ENCODE results near the gene SIX6. TPM values are rescaled to one million over a fixed set of nuclear protein-coding genes. Genes with fewer than 3 reads are reported as not detected.

SIX6 gene
- total RNA-seq, 1 experiment from 2014 or later = not detected

DNA sequence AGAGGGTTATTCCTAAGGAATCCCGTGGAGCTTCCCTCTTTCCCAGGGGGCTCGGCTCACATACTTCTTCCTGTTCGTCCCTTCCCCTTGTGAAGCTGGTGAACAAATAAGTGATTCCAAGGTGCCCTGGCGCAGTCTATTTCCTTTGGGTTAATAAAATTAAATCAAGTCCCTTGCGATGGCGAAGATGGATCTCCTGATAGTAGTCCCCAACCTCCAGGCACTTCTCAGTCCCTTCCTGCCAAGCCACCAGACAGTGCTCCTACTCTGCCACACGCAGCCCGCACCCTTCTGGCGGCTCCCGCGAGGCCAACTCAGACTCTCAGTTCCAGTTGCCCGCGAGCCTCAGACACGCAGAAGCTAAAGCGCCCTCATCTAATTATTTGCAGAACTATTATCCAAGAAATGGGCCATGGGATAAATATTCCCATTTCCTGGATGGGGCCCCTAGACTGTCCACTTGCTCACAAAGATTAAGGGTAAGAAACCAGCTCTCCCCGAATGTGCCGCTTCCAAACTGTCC is 2.4 kb upstream of the SIX6 start:
- Mint-ChIP-seq H3K4me1 (ENCODE audit: low read depth, unreplicated experiment) (no peaks in the 10 kb centered on the region), H3K4me3 (ENCODE audit: low read depth, unreplicated experiment) (no peak overlapping the region), H3K36me3 (ENCODE audit: insufficient read depth, unreplicated experiment) (no peaks in the 10 kb centered on the region), H3K9me3 (ENCODE audit: low read depth, unreplicated experiment) (no peaks in the 10 kb centered on the region), H3K27me3 (ENCODE audit: unreplicated experiment) (peaks cover 31% of the 10 kb centered on the region), H3K27ac (ENCODE audit: unreplicated experiment) (no peak overlapping the region)
- DNase-seq = no peak
- CTCF ChIA-PET = no interaction called here
- intact Hi-C loops (cut with micrococcal nuclease; ENCODE audit: unreplicated experiment) = no loop called here
- no TSS peak for BruUV-seq (replicated peaks)
- TF ChIP-seq CTCF (IDR thresholded peaks at IDR 0.05; ENCODE audit: unreplicated experiment) = no peak

GRCh38 chr14:60506985-60507829 is 1.7 kb upstream of the SIX6 start:
- BruUV-seq (replicated peaks) = no TSS peak
- H3K27me3 Mint-ChIP-seq (ENCODE audit: unreplicated experiment) = peaks cover 31% of the 10 kb centered on the region
- CTCF ChIA-PET = no interaction called here
- no peak overlapping the region for H3K27ac Mint-ChIP-seq (ENCODE audit: unreplicated experiment)
- DNase-seq = no peak
- intact Hi-C loops (cut with micrococcal nuclease; ENCODE audit: unreplicated experiment) = no loop called here
- no peak for TF ChIP-seq CTCF (IDR thresholded peaks at IDR 0.05; ENCODE audit: unreplicated experiment)
- no peaks in the 10 kb centered on the region for H3K9me3 Mint-ChIP-seq (ENCODE audit: low read depth, unreplicated experiment)
- H3K4me3 Mint-ChIP-seq (ENCODE audit: low read depth, unreplicated experiment) = no peak overlapping the region
- no peaks in the 10 kb centered on the region for H3K4me1 Mint-ChIP-seq (ENCODE audit: low read depth, unreplicated experiment)
- H3K36me3 Mint-ChIP-seq (ENCODE audit: insufficient read depth, unreplicated experiment) = no peaks in the 10 kb centered on the region

DNA sequence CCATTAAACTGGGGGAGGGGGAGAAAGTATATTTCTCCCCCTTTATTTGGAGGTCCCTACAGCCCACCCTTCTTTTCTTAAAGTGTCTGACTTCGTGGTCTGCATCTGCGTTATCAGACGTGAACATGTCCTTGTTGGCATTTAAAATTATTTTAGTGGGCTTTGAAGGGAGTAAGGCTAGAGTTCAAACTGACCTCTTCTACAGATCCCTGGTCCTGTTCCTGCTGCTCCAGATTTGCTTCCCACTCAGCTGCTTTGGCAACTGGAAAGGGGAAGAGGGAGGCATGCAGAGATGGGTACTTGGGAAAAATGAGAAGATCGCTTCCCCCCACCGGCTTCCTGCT is 611 bp upstream of the SIX6 start:
- H3K36me3 Mint-ChIP-seq (ENCODE audit: insufficient read depth, unreplicated experiment) = no peaks in the 10 kb centered on the region
- H3K9me3 Mint-ChIP-seq (ENCODE audit: low read depth, unreplicated experiment) = no peaks in the 10 kb centered on the region
- no peak for DNase-seq
- H3K4me3 Mint-ChIP-seq (ENCODE audit: low read depth, unreplicated experiment) = no peak overlapping the region
- H3K27ac Mint-ChIP-seq (ENCODE audit: unreplicated experiment) = no peak overlapping the region
- CTCF ChIA-PET = no interaction called here
- no TSS peak for BruUV-seq (replicated peaks)
- intact Hi-C loops (cut with micrococcal nuclease; ENCODE audit: unreplicated experiment) = no loop called here
- no peak for TF ChIP-seq CTCF (IDR thresholded peaks at IDR 0.05; ENCODE audit: unreplicated experiment)
- peaks cover 36% of the 10 kb centered on the region for H3K27me3 Mint-ChIP-seq (ENCODE audit: unreplicated experiment)
- no peaks in the 10 kb centered on the region for H3K4me1 Mint-ChIP-seq (ENCODE audit: low read depth, unreplicated experiment)

DNA sequence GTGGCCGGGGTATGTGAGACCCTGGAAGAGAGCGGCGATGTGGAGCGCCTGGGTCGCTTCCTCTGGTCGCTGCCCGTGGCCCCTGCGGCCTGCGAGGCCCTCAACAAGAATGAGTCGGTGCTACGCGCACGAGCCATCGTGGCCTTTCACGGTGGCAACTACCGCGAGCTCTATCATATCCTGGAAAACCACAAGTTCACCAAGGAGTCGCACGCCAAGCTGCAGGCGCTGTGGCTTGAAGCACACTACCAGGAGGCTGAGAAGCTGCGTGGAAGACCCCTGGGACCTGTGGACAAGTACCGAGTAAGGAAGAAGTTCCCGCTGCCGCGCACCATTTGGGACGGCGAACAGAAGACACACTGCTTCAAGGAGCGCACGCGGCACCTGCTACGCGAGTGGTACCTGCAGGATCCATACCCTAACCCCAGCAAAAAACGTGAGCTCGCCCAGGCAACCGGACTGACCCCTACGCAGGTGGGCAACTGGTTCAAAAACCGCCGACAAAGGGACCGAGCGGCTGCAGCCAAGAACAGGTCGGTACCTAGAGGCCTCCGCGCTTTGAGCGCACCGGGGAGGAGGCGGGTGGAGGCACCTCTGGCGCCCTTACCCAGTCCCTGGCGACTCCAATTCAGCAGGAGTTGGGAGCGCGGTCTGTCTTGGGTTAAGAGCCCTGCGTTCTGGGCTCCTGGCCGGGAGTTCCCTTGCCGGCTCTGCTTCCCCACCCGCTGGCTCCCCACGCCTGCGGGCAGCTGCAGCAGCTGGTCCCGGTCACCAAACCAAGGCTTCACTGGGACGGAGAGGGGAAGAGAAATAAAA is 700 bp downstream of the SIX6 start:
- Mint-ChIP-seq H3K36me3 (ENCODE audit: insufficient read depth, unreplicated experiment) (peaks cover 5% of the 10 kb centered on the region), H3K4me3 (ENCODE audit: low read depth, unreplicated experiment) (no peak overlapping the region), H3K27ac (ENCODE audit: unreplicated experiment) (no peak overlapping the region), H3K27me3 (ENCODE audit: unreplicated experiment) (peaks cover 50% of the 10 kb centered on the region), H3K9me3 (ENCODE audit: low read depth, unreplicated experiment) (no peaks in the 10 kb centered on the region), H3K4me1 (ENCODE audit: low read depth, unreplicated experiment) (no peaks in the 10 kb centered on the region)
- CTCF ChIA-PET = interaction anchor here (0.7 kb wide), 1 partner anchor 57 kb away, joined by 3 read pairs; no protein-coding TSS in a partner anchor
- no peak for TF ChIP-seq CTCF (IDR thresholded peaks at IDR 0.05; ENCODE audit: unreplicated experiment)
- DNase-seq = no peak
- intact Hi-C loops (cut with micrococcal nuclease; ENCODE audit: unreplicated experiment) = no loop called here
- BruUV-seq (replicated peaks) = no TSS peak
